HG03460 (cell line): ENCODE data around the gene B4GALT1.
"Not testable (repeated sequence)": the region's sequence is repeated elsewhere in the genome, so short reads cannot be mapped to it uniquely, and the experiment has no call there.

Experiments used
- ATAC-seq: cut with Tn5 transposase; IDR thresholded peaks from one replicate; pipeline ENCODE4 v1.9.1; 2021; ENCODE audit not compliant: unreplicated experiment

Gene B4GALT1

DNA sequence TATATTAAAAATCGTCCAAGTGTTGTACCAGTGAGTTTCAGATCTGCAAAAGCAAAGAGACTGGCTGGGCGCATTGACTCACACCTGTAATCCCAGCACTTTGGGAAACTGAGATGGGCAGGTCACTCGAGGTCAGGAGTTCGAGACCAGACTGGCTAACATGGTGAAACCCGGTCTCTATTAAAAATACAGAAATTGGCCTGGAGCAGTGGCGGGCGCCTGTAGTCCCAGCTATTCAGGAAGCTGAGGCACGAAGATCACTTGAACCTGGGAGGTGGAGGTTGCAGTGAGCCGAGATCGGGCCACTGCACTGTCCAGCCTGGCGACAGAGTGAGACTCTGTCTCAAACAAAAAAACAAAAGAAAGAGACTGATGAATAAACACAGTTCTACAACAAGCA, 18.3 kb upstream of the B4GALT1 start:
- no peak for ATAC-seq

DNA sequence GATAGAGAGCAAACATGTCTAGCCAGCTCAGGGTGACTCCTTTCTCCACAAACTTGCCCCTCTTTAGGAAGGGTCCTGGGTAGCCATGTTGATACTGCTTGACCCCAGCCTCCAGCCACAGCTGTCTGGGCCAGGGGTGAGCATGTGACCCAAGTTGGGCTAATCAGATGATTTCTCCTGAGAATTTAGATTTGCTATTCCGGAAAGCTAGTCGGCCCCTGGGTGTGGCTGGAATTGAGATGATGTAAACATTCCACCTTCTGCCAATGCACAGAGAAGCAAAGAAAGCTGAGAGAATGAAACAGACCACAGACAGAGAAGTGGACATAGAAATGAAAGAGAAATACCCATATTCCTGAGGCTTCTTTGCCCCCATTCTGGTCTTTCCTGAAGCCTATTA, 17.8 kb upstream of the B4GALT1 start:
- ATAC-seq = no peak

DNA sequence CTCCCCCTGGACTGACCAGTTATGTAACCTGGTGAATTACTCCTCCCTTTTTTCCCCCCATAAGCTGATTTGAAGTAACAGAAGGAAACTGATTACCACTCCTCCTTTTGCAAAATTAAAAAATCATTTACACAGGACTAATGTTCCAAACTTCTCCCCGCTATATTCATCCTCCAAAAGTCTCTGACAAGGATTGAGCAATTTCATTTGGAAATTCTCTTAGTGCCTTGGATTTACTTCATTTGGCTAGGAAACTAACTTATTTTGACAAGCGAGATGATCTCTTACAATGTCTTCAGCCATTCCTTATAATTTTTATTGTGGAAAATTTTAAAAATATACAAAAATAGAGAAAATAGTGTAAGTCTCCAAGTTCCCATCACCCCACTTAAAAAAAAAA, 15.4 kb upstream of the B4GALT1 start:
- ATAC-seq = no peak

DNA sequence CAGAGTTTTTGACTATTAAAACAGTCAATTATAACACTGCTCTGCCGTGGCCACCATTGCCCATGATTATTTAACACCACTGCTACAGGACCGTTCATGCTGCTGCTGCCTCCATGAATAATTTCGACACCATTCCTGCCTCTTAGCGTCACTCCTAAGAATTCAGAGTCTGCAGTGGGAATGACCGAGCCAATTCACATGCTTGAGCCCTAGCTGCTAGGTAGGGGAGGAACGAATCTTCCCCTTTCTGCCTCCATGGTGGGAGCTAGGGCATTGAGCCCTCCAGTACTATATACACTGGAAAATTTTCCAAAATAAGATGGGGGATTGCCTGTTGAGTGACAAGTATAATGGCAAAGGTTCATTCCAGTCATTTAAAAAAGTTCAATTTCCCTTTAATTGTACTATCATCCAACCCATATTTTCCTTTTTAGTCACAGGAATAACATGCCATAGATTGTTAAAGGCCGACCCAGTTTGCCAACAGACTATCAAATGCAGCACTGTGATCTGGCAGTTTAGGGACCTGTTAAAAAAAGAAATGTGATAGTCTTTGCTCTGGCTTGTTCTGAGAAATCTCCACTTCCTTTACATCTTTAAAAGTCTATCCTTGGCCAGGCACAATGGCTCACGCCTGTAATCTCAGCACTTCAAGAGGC, 13.5 kb upstream of the B4GALT1 start:
- no peak for ATAC-seq

DNA sequence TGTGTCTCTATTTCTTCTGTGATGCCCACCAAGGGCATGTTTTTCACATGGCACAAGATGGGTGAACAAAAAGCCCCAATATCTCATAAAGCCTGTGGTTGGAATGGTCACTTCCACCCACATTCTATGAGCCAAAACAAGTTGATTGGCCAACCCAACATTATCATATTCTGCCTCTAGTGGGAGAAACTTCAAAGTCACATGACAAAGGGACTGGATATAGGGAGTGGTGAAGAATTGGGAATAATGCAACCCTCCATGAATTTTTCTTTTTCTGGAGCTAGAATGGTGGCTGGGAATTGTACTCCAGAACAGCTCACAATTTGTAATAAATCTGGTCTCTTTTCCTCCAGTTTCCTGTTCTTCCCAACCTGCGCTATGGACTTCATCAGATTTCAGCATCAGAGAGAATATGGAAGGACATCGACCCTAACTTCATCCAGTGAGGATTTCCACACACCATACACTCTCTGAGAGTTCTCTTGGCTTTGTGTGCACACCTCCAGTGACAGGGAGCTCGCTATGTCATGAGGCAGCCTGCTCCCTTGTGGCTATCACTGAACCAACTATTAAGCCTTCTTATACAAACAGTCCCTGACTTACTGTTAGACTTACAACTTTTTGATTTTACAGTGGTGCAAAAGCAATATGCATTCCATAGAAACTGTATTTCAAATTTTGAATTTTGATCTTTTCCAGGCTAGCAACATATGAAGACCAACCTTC, 12.0 kb upstream of the B4GALT1 start:
- ATAC-seq = no peak

DNA sequence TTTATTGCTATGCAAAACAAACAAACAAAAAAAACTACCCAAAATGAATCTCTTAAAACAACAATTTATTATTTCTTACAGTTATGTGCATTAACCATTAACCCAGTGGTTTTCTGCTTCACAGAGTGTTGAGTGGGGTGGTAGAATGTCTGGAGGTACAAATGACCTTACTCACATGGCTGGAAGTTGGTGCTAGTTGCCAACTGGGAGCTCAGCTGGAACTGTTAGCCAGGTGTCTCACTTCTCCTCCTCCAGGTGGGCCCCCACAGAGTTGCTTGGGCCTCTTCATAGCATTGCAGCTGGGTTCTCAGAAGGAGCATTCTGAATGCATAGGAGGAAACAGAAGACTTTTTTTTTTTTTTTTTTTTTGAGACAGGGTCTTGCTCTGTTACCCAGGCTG, 10.5 kb upstream of the B4GALT1 start:
- peak; percentile 94 for ATAC-seq

DNA sequence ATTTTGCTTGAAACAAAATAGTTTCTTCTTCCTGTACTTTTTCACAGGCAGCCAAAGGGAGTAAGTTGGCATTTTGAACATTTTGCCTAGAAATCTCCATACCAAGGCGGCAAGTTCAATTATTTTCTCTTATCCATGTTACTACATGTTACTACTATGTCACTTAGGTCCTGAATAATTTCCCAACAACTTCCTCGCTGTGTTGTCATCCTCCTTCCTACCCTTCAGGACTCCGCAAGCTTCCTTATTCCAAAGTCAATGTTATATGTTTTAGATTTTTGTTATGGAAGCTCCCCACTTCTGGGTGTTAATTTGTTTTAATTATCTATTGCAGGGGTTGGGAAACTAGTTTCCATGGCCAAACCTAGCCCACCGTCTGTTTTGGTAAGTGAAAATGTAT, 9.9 kb upstream of the B4GALT1 start:
- no peak for ATAC-seq

DNA sequence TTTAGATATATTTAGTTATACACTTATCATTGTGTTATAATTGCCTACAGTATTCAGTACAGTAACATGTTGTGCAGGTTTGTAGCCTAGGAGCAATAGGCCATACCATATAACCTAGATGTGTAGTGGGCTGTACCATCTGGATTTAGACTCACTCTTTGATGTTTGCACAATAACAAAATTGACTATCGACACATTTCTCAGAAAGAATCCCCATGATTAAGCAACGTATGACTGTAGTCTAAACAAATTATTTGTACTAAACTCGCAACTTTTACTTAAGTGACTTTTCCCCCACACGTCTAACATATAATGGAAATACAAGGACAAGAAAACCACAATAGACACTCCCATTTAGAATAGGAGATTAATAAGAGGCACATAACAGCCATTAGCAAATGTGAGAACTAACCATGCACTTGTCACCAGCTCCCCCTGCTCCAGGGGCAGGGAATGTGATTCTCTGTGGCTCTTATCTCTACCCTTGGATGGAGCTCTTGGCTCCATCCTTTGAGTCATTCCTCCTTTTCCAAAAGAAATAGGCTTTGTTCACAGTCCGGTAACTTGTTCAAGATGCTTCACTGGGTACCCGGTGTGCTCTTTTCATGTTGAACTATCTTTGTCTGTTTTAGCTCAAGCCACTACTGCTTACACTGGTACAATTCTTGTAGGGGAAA, 8.7 kb upstream of the B4GALT1 start:
- ATAC-seq = no peak

DNA sequence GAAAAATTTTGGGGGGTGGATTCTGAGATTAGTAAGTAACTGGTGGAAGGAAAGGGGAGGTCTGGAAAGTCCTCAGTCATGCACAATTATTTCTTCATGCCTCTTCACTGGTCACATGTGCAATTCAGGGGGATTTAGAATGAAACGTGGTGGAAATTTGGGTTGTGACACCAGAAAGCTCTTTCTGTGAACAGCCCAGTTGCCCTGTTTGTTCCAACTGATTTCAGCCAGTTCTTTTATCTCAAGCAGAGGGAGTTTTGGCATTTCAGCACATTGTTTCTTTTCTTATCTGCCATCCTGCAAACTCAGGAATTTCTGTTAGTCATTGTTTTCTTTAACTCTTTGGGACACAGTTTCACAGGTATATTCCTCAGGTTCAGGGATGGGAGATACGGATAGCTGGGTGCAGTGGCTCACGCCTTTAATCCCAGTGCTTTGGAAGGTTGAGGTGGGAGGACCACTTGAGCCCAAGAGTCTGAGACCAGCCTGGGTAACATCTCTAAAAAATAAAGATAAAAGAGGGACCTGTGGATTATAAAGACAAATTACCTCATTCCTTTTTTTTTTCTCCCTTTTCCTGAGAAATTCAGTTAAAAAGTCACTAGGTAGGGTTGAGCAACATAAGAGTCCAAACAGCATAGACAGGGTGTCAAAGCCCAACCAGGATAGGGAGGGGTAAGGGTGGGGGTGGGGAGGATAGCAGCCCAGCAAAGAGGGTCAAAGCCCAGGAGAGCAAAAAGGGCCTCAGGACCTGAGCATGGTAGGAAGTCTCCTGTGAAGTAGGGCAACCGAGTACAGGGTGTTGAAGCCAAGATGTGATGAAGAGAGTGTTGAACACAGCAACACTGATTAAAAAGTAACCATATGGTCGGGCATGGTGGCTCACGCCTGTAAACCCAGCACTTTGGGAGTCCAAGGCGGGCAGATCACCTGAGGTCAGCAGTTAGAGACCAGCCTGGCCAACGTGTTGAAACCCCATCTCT, 5.4 kb upstream of the B4GALT1 start:
- ATAC-seq = no peak

DNA sequence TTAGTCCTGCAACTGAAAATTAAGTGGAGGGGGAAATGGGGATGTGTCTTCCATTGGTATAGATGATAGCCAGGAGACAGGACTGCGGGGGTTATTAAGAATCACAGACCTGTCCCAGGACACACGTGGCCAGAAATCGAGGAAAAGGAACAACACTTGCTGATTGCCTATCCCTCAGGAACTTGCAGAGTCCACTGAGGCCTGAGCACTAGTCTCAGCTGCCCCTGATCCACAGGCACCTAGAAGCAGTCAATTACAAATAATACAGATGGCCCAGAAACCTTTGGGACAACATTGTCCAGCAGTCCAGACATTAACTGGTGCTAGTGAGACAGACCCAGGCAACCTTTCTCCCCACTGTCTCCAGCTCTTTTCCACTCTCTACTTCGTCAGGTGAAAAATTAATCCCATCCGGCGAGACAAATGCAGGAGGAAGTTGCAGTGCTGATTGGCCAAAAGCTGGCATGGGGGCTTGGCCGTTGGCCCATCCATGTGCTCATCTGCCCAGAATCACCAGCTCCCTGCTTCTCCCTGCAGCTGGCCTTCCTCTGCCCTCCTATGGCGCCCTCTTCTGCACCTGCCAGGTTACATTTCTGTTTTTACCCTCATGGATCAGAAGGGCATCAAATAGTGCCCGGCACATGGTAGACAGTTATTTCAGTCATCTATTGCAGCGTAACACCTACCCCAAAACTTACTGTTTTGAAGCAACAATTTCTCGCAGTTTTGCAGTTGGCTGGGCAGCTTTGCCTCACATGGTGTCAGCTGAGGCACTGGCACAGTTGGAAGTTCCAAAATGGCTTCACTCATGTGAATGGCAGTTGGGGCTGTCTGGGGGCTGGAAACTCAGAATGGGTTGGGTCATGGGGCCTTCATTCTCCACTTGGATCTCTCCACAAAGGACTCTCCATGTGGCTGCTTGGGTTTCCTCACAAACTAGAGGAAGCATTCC, 3.6 kb upstream of the B4GALT1 start:
- ATAC-seq = no peak

DNA sequence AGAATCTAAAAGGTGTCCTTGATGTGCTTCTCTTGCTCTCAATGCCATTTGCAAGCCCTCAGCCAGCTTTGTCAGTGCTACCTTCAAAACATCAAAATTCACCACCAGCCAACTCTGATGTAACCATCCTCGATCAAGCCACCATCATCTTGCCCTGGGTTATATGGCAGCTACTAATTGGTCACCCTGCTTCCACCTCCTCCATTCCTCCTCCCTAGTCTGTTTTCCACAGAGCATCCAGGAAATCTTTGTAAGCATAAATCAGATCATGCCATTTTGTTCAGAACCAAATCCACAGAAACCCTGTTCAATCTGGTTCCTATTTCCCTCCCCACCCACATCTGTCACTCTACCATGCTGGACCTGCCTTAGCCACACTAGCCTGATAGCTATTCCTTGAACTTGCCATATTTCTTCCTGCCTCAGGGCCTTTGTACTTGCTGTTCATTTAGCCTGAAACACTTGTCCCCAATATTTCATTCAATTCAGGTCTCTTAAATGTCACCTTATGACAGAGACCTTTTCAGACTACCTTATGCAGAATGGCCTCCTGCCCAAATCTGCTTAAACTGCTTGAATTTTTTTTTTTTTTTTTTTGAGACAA, 1.9 kb upstream of the B4GALT1 start:
- no peak for ATAC-seq

DNA sequence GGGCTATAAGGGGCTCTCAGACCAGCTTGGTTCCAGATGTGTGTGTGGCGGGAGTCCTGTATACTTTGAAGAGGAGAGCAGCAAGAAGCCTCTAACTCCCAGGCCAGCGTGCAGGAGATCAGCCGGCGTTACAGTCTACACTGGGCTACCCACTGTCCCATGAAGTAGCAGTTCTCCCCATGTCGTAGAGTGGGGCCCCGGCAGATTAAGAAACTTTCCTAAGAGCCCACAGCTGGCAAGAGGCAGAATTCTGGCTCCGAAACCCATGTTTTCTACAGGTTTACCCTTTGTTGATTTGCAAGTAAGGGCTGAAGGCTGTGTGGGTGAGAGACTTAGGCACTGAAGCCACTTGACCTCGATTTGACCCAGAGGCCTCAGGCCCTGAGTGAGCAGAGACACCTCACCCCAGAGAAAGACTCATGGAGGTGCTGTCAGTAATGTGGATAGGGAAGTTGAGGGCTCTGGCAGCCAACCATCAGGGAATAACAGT, 881 bp upstream of the B4GALT1 start:
- ATAC-seq = no peak

DNA sequence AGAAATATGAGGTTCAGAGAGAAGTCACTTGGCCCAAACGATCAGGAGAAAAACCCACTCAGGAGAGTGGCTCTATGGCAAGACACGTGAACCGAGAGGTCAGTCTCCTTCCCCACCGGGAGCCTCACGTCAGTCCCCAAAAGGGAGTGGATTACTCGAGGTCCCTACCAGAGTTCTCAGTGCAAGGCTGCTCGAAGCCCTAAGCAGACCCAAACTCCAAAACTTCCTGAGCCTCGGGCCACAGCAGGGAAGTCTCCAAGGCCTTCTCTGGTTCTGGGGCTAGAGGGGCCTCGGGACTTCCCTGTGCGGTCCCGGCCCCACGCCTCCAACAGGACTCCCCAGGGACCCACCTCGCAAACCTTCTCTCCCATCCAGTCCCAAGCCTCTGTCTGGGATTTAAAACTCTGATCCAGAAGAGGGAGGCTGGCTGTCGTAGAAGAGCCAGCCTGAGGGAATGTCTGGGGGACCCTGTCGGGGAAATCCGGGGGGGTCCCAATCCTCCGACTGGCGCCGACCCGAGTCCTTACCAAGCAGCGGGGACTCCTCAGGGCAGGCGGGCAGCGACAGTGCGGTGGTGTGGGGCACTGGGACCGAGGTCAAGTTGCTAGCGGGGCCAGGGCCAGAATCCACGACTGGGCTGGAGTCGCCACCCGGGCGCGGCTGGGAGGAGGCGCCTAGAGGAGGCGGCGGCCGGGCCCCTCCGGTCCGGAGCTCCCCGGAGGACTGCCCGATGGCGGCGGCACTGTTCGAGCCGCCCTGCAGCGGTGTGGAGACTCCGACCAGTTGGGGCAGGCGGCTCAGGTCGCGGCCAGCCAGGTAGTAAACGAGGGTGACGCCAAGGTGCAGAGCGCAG, 679 bp downstream of the B4GALT1 start:
- ATAC-seq = peak; percentile 0

DNA sequence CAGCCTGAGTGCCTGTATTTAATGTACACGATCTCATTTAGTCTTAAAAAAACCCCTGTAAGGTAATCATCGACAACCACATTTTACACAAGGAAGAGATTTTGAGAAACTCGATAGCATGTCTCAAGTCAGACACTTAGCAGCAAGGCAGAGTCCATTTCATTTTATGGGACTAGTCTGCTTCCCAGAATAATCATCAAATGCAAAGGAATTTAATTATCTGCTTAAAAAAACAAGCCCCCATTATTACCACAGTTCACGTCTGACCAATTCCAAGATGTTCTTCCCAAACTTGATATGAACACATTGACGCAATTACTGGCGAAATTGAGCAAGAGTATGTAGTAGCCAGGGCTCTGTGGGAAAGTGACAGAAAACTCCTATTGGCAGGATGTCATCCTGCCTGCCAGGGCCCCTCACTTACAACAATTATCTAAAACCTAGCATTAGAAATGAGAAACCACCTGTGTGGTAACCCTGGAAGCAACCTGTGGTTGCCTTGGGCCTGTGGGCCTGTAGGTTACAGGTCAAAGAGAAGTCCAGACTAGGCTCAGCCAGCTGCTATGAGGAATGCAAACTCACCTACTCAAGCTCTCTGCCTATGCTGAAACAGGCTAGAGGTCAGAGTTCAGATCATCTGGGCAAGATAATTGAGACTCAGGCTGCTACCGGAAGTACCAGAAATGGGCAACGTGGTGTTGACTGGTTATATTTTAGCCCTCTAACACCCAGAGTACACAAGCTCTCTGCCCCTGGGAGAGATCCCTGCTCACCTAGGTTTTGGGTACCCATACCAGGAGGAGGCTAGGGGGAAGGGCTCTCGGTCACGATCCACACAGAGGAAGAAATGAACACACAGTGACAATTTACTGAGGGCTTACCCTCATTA, 1.6 kb downstream of the B4GALT1 start:
- peak; percentile 21 for ATAC-seq

DNA sequence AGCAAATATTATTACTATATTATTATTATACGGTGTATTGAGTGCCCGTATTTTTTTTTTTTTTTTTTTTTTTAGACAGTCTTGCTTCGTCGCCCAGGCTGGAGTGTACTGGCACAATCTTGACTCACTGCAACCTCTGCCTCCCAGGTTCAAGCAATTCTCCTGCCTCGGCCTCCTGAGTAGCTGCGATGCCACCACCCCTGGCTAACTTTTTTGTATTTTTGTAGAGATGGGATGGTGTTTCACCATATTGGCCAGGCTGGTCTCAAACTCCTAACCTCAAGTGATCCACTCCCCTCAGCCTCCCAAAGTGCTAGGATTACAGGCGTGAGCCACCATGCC, 2.2 kb downstream of the B4GALT1 start:
- not testable (repeated sequence) for ATAC-seq

DNA sequence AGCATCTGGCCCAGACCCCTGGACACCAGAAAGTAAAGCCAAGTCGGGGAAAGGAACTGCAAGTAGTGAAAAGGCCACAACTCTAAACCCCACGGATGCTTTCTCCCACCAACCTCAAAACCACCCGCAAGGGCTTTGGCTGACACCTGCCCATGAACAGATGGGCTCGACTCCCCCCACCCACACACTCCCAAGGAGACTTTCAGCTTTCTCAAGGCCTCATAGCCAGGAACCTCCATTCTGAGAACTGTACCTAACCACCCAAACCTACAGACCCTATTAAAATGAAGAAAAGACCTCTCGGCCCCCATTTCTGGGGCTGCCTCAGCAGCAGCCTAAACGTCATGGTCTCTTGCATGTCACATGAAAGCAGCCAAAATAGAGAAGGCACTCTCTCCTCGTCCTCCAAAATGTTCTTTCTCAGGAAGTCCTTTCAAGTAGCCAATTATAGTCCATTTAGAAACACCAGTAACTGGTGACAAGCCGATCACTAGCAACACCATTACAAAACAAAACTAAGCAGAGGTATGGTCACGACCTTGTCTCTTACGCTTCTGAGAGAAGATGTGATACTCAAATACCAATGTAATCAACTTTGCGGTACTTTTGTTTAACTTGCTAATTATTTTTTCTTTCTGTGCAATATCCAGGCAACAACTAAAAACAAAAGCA, 2.9 kb downstream of the B4GALT1 start:
- peak; percentile 26 for ATAC-seq
